ENCODE data around the gene HIRIP3.
"Not testable (repeated sequence)": the region's sequence is repeated elsewhere in the genome, so short reads cannot be mapped to it uniquely, and the experiment has no call there.

Gene HIRIP3

DNA sequence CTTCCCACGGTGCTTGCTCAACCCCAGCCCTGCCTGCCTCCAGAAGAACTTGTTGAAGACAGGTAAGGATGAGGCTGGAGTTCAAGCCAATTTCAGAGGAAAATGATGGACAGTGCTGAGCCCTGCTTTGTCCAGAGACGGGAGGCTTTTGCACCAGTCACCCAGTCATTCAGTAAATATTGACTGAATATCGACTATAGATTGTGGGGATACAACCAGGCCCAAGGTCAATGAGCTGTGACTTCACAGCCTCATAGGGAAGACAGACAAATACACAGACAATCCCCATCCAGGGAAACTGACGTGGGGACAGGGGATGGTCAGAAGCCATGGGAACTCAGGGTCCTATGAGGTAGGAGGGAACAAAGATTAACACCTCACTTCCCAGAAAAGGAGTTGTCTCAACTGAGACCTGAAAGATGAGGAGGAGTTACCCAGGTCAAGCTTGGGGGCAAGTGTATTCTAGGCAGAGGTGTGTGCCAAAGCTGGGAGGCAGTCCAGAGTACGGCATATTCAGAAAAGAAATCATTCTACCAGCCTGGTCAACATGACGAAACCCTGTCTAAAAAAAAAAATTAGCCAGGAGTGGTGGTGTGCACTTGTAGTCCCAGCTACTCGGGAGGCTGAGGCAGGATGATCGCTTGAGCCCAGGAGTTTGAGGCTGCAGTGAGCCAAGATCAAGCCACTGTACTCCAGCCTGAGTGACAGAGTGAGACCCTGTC, 21.3 kb upstream of the HIRIP3 start:
- DNase-seq (ENCODE audit: low read depth): no peak

DNA sequence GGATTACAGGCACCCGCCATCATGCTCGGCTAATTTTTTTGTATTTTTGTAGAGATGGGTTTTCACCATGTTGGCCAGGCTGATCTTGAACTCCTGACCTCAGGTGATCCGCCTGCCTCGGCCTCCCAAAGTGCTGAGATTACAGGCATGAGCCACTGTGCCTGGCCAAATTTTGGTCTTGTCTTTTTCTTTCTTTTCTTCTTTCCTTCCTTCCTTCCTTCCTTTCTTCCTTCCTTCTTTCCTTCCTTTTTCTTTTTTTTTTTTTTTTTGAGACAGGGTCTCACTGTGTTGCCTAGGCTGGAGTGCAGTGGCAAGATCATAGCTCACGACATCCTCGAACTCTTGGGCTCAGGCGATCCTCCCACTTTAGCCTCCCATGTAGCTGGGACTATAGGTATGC, 20.0 kb upstream of the HIRIP3 start:
- DNase-seq (ENCODE audit: low read depth): not testable (repeated sequence)

DNA sequence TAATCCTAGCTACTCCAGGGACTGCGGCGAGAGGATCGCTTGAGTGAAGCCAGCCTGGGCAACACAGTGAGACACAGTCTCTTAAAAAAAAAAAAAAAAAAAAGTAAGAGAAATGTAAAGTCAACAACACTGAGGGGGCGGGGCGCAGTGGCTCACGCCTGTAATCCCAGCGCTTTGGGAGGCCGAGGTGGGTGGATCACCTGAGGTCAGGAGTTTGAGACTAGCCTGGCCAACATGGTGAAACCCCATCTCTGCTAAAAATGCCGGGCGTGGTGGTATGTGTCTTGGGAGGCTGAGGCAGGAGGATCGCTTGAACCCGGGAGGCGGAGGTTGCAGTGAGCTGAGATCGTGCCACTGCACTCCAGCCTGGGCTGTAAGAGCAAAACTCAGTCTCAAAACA, 17.2 kb upstream of the HIRIP3 start:
- DNase-seq (ENCODE audit: low read depth): not testable (repeated sequence)

DNA sequence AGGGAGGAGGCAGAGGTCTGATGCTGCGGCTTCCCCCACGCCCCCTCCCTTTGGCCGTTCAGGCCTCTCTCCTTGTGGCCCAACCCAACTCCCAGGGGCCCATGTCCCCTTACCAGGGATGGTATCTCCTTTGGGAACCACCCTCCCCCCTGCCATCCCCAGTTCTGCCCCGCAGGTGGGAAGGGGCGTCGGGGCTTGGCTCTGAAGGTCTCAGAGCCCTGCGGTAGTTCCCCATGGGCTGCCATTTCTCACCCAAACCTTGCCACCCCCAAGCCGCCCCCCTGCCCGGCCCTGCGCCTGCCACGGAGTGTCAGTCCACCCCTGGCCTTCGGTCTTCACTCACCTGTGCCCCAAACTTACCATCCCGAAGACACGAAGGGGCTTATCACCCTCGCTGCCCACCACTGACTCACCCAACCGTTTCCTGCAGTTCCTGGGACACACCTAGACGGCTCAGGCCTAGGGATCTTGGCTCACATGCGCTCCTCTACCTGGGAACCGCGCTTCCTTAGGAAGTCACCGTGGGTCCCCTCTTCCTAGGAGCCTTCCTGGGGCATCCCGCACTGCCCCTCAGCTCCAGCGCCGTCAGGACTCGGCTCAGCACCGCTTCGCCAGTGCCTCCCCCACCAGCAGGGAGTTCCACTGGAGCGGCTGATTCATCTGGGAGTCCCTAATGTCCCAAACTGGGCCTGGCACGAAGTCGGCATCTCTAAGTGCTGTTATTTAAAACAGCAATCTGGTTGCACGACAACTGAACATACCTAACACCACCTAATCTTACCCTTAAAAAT, 16.5 kb upstream of the HIRIP3 start:
- no peak for DNase-seq (ENCODE audit: low read depth)

DNA sequence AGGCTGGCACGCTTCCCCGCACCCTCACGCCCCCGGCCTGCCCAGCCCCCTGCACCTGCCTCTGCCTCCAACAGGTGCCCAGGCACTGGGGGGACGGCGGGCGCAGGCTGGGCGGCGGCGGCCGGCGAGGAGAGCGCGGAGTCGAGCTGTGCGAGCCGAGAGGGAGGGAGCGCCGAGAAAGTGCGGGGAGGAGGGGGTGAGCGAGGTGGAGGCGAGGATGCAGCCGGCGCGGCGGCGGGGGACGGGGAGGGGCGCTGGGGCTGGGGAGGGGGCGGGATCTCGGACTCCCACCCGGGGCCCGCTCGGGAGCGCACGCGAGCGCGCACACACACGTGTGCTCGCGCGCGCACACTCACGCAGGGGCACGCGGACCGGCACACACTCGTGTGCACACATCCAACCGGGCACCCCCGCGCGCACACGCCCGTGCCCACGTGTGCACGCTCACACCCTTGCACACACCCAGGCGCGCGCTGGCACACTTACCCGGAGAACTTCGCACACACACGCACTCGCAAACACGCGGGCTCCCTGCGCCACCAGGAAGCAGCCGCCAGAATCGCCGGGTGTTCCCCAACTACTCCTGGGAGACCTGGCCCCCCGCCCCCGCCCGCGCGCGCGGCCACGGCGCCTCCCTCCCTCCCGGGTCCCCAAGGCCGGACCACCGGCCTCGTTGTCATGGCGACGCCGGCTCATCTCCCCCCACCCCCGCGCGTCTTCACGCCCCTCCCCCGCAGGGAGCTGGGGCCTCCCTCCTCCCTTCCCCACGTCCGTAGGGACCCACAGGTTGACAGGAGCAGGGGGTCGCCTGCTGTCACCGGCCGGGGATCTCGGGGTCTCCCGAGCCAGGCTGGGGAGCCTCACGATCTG, 15.7 kb upstream of the HIRIP3 start, which contains the start of gene DOC2A:
TSS of gene DOC2A (minus strand) at position 184 of the 870 bp plus-strand sequence. CDS start 805 bp downstream, outside the sequence.
- DNase-seq (ENCODE audit: low read depth): no peak

DNA sequence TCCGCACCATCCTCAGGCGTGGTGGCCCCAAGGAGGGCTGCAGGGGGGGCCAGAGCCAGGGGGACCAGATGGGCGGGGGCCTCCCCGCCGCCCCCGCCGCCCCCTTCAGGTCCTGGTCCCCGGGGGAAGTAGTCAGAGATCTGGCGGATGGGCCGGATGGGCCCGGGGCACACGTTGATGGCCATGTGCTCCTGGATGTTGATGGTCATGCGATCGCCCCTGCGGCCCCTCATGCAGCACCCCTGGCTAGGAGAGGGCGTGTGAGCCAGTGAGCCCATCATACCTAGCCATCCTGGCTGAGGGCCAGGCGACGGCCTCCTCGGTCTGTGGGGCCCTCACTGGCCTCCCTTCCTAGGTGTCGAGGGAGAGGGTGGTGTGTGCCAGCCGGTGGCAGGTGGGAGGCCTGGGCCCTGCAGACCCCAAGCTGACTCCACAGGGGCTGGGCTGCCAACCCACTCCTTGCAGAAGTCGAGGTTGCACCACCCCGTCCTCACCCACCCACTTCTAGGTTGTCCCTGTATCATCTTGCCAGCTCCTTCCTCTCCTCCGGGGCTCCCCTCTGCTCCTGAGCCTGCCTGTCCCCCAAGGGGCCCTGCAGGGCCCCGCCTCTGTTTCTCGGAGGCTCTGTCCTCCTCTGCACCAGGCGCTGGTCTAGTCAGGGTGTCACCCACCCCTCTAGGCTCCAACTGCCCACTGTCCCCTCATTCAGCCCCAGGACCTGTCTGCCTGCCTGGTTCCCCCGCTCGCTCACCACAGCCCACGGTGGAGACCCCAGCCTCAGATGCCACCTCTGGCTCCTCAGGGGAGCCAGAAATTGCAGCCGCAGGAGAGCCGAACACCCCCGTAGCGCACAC, 14.8 kb upstream of the HIRIP3 start:
- no peak for DNase-seq (ENCODE audit: low read depth)

DNA sequence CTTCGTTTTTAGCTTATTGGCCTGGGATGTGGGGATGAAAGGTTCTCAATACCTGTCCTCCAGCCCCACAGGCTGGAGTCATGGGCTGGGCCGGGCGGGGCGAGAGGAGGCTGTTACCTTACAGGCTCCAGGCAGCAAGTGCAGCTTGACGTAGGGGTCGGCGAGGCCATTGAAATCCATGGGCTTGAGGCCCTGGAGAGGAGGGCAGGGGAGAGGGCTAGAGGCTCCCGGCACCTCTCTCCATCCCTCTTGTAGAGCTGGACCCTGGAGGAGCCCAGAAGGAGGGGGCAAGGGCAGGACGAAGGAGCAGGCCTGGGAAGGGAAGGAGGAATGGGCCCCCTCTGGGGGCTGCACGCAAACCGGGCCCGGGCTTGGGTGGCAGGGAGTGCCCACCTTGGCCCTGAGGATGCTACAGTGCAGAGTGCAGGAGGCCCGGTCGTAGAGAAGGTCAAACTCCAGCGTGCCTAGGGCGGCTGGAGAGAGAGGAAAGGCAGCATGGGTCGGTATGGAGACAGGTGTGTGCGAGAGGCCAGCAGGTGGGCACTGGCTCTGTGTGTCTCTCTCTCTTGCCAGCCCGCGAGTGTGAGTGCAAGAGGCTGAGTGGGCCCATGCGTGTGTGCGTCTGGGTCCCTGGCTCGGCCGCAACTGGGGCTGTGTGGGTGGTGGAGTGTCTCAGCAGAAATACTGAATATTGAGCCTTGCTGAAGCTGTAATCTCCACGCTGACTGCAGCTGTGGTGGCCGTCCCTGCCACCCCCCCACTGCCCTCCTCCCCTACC, 13.9 kb upstream of the HIRIP3 start:
- no peak for DNase-seq (ENCODE audit: low read depth)

DNA sequence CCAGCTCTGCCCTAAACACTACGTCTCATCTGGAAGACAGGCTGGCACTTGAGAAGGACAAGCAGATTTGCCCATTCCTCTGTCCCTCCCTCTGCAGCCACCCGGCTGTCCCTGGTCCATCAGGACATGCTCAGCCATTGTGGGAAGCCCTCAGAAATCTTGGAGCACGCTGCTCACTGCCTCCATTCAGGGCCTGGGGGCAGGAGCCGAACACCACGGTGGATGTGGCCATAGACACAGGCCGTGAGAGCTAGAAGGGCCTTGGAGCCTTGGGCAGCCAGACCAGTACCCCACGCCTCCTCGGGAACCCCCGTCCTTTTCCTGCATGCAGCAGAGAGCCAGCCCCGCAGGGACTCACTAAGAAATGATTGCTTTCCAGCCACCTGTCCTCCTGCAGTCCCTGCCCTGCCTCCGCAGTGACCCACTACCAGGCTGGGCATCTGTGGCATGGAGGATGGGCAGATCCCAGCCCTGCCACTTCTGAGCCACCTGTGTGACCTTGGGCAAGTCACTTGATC, 12.0 kb upstream of the HIRIP3 start:
- DNase-seq (ENCODE audit: low read depth): no peak

DNA sequence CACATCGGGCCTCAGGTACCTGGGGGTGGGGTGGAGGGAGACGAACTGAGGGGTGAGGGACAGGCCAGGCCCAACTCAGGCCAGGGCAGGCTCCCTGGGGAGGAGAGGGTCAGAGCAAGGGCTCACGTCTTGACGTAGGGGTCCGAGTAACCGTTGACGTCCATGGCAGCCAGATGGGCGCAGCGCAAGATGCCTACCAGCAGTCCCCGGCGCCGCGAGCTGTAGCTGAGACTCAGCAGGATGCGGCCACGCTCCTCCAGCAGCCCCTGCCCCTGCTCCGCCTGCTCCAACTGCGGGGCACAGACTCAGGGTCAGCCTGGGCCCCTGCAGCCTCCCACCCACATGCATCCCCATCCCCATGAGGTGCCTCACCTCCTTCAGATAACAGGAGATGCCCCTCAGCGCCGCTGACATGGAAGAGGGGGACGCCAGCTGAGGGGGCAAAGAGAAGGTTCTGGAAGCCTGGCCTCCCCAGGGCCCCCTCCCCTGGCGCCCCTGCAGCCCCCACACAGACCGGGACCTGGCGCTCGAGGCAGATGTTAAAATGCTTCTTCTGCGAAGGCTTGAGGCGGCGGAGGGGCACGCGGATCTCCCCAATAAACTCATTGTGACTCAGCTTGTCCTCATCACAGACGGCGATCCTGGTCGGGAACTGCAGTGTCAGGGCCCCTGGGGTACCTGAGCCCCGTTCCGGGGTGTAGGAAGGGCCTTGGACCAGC, 11.4 kb upstream of the HIRIP3 start:
- DNase-seq (ENCODE audit: low read depth): no peak

DNA sequence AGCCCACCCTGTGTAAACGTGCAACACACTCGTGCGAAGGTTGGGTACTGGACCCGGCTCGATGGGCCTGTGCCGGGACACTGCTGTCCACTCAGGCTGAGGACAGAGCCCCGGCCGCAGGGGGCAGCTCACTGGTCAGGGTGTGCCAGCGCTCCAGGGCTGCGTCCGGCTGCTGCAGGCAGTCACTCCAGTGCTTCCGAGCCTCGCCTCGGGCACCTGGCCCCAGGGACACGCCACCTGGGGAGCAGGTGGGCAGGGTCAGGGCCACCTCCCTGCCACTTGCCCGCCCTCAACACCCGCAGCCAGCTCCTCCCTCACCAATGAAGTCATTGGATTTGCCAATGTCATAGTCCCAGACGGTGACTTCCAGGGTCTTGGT, 10.7 kb upstream of the HIRIP3 start:
- no peak for DNase-seq (ENCODE audit: low read depth)

DNA sequence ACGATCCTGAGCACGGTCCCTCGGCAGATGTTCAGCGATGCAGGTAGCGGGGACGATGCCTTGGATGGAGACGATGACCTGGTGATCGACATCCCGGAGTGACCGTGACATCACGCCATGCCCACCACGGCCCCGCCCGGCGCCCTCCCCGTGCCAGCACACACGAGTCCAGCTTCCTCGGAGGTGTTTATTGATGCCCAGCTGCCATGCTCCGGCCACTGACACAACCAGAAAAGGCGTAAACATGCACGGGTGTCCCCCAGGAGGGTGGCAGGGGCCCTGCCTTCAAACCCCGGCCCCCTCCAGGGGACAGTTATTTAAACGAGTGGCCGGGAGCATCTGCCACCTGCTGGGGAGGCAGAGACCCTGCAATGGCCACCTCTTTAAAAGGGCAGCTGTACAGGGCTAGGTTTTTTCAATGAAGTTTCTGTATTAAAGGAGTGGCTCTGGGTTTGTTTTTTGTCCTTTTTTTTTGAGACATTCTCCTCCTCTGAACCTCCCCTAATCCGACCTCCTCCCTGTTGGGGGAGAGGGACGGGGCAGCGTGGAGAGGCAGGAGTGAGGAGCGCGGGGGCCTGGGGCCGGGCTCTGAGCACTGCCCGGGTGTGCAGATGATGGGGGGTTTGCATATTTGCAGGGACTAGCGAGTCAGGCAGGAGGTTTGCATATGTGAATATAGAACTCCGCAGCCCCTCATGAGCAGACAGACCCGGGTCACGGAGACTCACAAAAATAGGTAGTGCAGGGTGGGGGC, 10.1 kb upstream of the HIRIP3 start:
- DNase-seq (ENCODE audit: low read depth): no peak

DNA sequence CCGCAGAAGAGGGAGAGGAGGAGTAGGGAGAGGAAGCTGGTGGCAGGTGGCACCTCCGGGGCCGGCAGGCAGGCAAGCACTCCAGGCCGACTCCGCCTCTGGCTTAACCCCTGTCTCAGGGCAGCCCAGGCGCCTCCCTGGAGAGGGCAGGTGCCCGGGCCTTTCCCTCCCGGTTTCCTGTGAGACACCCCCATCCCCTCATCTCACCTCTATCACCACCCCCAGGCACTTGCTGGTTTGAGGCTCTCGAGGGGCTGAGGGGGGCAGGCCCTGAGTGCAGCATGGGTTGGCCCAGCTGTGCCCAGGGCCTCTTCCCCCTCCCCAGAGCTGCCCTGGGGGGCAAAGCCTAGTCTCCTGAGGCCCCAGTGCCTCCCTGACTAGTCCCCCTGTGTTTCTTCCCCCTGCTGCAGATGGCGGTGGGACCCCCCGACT, 9.4 kb upstream of the HIRIP3 start:
- no peak for DNase-seq (ENCODE audit: low read depth)

DNA sequence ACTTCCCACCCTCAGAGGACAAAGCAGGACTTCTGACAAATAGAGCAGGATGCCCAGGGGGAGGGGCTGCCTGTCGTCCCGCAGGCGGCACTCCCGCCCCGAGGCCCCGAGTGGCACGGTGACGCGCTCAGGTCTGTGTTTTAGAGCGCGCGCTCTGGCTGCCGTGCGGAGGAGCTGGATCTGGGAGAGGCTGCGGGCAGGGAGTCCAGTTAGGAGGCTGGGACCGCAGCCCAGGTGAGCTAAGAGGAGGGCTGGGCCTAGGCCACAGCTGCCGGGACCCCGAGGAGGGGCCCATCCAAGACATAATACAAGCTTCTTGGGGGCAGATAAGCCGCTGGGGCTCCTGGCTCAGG, 9.0 kb upstream of the HIRIP3 start:
- DNase-seq (ENCODE audit: low read depth): no peak

DNA sequence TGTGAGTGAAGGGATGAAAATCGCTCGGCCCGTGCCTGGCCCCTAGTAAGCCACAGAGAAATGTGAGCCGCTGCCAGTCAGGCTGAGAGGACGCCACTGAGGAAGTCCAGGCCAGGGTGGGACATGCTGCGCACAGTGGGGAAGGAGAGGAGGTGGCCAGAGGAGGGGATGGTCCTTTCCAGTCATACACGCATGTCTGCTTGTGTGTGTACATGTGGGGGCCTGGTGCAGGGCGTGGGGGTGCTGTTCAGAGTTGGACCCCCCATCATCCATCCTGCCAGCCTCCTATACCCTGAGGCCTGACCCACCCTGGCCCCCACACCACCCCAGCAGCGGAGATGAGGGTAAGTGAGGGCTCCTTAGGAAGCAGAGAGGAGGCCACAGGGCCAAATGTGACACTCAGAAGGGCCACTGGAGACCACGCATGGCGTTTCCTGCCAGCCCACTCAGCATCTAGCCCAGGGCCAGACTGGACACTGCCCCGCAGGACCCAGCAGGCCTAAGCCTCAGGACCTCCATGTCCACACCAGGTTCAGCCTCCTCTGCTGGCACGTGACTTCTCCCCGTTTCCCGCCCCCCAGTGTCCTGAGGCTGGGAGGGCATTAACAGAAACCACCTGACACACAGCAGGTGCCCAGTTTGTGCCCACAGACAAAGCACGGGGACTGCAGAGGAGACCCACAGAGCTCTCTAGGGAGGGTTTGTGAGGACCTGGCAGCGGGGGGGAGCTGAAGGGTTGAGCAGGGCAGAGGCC, 8.4 kb upstream of the HIRIP3 start:
- no peak for DNase-seq (ENCODE audit: low read depth)

DNA sequence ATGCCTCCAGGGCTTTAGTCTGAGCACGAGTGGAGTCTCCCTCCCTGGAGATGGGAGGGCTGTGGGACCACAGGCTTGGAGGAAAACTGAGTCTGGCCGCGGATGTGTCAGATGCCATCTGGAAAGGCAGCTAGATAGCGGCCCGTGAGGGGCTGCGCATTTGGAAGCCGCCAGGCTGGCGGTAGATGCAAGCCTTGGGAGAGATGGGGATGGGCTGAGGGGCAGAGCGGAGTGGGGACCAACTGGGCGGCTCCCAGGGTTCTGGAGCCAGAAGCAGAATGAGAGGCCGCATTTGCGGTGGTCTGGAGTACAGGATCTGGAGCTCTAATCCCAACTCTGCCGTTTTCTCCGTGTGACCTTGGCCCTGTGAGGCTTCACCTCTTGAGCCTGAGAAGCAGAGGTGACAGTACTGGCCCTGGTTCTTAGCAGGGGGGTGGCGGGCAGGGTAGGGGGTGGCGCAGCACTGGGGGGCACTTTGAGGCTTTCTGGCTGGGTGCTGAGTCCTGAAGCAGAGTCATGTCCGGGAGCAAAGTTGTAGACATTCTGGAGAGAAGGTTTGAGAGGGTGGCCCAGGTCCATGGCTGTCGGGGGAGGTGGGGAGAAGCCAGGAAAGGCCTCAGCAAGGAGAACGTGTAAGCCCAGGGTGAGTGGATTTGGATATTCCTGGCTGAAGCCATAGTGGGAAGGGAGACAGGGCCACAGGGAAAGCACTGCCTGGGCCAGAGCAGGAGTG, 7.4 kb upstream of the HIRIP3 start:
- no peak for DNase-seq (ENCODE audit: low read depth)

DNA sequence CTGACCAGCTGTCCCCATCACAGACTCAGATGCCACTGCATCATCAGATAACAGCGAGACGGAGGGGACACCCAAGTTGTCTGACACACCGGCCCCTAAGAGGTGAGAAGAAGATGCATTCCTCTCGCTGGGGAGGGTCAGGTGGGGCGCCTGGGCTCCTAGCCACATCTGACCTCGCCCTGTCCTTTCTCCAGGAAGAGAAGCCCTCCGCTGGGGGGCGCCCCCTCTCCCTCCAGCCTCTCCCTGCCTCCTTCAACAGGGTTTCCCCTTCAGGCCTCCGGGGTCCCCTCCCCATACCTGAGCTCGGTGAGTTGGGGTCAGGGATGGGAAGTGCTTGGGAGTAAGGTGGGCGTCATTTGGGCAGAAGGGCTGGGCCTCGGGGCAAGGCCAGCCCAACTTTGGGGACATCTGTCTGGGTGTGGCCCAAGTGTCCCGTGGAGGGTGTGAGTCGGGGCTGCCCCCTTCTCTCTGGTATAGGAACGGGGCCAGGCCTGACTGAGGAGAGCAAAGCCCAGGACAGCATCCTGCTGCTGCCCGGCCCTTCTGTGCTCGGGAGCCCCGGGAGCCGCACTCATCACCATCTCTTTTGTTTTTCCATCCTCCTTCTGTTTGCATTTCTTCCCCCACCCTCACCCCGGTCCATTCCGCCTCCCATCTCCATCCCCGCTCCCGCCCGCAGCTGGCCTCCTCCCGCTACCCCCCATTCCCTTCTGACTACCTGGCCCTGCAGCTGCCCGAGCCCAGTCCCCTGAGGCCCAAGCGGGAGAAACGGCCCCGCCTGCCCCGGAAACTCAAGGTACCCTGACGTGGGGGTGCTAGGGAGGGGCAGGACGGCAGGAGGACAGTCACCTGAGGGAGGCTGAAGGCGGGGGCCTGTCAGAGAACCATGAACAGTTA, 5.6 kb upstream of the HIRIP3 start:
- DNase-seq (ENCODE audit: low read depth): no peak

DNA sequence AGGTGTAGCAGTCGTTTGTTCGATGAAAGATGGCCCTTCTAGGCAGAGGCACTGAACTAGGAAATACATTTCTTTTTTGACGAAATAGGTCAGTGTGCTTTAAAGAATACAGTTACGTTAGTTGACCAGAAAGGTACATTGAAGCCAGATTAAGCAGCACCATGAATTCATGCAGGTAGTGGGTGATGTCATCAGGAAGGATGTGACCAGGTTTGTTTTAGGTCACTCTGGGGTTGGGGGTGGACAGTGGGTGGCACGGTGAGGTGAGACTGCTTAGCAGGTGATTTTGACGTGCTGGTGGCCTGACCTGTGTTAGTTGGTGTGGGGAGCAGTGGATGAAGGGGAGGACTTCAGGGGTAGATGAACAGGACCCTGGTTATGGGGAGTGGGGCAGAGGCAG, 4.2 kb upstream of the HIRIP3 start:
- no peak for DNase-seq (ENCODE audit: low read depth)

Measured in HS-27A (cell line).